ENCODE data around the gene MTM1. TPM values are rescaled to one million over a fixed set of nuclear protein-coding genes. Genes with fewer than 3 reads are reported as not detected.

MTM1 gene
- total RNA-seq, 4 donors from 2014 or later, result 13.5 to 27.2 (median 17.8) TPM

DNA sequence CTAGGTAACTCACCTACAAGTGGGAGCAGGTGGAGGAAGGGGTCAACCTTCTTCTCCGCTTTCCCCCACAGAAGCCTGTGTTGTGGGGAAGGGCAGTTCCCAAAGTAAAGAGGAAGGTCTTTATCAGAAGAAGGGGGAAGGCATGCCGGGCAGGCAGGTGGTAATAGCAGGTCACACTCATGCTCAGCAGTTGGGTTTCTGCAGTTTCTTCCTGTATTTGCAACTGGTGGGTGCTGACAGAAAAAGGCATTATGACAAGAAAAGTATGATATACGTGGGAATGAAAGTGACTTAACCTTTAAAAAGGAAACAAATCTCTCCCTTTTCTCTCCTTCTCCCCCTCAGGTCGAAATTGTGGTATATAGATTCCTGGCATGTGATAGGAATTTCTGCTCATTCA, 128.4 kb downstream of the MTM1 start:
- Histone ChIP-seq H3K4me1 (peaks cover 0 to 4% (median 2%) of the 10 kb centered on the region in 4 donors), H3K27me3 (no peaks in the 10 kb centered on the region), H3K9me3 (no peaks in the 10 kb centered on the region), H3K27ac (no peak overlapping the region), H3K4me3 (no peak overlapping the region), H3K36me3 (no peaks in the 10 kb centered on the region)
- 60 to 79% methylated on average over 4 of the region's 4 CpGs for WGBS, 2 donors
- no peak for DNase-seq (ENCODE audit: low spot score in 2 of 2)
- TF ChIP-seq, protein P1, sequence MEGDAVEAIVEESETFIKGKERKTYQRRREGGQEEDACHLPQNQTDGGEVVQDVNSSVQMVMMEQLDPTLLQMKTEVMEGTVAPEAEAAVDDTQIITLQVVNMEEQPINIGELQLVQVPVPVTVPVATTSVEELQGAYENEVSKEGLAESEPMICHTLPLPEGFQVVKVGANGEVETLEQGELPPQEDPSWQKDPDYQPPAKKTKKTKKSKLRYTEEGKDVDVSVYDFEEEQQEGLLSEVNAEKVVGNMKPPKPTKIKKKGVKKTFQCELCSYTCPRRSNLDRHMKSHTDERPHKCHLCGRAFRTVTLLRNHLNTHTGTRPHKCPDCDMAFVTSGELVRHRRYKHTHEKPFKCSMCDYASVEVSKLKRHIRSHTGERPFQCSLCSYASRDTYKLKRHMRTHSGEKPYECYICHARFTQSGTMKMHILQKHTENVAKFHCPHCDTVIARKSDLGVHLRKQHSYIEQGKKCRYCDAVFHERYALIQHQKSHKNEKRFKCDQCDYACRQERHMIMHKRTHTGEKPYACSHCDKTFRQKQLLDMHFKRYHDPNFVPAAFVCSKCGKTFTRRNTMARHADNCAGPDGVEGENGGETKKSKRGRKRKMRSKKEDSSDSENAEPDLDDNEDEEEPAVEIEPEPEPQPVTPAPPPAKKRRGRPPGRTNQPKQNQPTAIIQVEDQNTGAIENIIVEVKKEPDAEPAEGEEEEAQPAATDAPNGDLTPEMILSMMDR (IDR thresholded peaks at IDR 0.05), result no peak
- TF ChIP-seq POLR2A (IDR thresholded peaks at IDR 0.05) (no peak), EP300 (IDR thresholded peaks at IDR 0.05) (no peak)

DNA sequence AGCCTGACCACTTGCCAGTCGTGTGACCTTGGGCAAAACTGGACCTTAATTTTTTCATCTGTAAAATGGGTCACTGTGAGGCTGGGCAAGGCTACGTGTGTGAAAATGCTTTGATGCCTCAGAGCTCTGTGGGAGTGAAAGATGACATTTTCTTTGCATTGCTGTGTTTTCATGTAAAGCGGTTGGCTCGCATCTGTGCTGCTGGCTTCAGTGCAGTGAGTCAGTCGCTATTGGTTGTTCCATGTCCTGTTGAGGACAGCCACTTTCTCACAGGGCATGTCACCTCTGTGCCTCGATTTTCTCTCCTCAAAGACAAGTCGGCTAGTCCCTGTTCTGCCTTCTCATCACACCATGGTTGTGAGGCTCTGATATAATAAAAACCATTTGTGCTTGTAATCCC, 129.2 kb downstream of the MTM1 start:
- H3K36me3 ChIP-seq, result no peaks in the 10 kb centered on the region
- H3K4me3 ChIP-seq, result no peak overlapping the region
- TF ChIP-seq EP300 (IDR thresholded peaks at IDR 0.05) (no peak), POLR2A (IDR thresholded peaks at IDR 0.05) (no peak)
- TF ChIP-seq, protein P1 (IDR thresholded peaks at IDR 0.05), result no peak
- H3K27me3 ChIP-seq, result no peaks in the 10 kb centered on the region
- peaks cover 0 to 3% (median 0%) of the 10 kb centered on the region in 4 donors for H3K4me1 ChIP-seq
- WGBS, 2 donors, result 79 to 94% methylated on average over 7 of the region's 7 CpGs
- DNase-seq (ENCODE audit: low spot score in 2 of 2), result no peak
- no peak overlapping the region for H3K27ac ChIP-seq
- no peaks in the 10 kb centered on the region for H3K9me3 ChIP-seq

DNA sequence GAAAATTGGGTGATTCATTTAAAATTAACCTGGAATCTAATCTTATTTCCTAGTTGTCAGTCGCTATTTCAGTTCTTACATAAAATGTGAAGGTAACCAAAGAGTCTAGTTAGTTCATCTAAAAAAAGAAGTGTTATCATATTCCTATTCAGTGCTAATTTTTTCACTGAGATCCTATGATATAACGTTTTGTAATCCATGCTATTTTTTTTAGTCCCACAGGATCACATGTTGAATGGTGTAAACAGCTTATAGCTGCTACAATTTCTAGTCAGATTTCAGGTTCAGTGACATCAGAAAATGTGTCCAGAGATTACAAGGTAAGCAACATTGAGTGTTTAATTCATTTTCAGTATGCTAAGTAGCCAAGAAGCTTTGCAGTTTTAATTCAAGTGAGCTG, 130.6 kb downstream of the MTM1 start:
- Histone ChIP-seq H3K4me3 (no peak overlapping the region), H3K36me3 (no peaks in the 10 kb centered on the region), H3K4me1 (peaks cover 0 to 3% (median 0%) of the 10 kb centered on the region in 4 donors), H3K9me3 (no peaks in the 10 kb centered on the region), H3K27ac (no peak overlapping the region), H3K27me3 (no peaks in the 10 kb centered on the region)
- no peak for DNase-seq (ENCODE audit: low spot score in 2 of 2)
- 53 to 55% methylated on average over 2 of the region's 2 CpGs for WGBS, 2 donors
- TF ChIP-seq, protein P1 (IDR thresholded peaks at IDR 0.05), result no peak
- TF ChIP-seq EP300 (IDR thresholded peaks at IDR 0.05), result no peak

DNA sequence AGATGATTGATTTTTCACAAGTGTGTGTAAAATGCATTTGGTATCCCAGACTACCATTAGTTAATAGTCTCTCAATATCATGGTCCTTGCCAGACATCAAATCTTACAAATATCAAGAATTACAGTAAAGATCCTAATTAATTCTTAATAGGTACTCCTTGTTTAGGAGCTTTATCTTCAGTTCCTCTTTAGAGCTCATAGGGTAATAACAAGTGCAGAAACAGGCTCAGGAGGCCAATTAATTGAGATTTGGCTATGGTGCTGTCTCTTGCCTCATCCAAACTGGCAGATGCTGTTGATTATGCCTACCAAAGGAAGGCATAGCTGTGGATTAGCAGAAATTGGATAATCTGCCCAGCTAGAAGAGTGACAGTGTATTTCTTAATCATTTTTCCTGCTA, 131.7 kb downstream of the MTM1 start:
- Histone ChIP-seq H3K27ac (no peak overlapping the region), H3K9me3 (no peaks in the 10 kb centered on the region), H3K4me1 (no peaks in the 10 kb centered on the region), H3K36me3 (no peaks in the 10 kb centered on the region), H3K27me3 (no peaks in the 10 kb centered on the region), H3K4me3 (no peak overlapping the region)
- DNase-seq (ENCODE audit: low spot score in 2 of 2), result no peak
- TF ChIP-seq, protein P1 (IDR thresholded peaks at IDR 0.05), result no peak
- TF ChIP-seq POLR2A (IDR thresholded peaks at IDR 0.05), result no peak

GRCh38 chrX:150701377-150701776, 133.0 kb downstream of the MTM1 start:
- Histone ChIP-seq H3K9me3 (no peaks in the 10 kb centered on the region), H3K4me3 (no peak overlapping the region), H3K4me1 (no peaks in the 10 kb centered on the region), H3K27me3 (no peaks in the 10 kb centered on the region), H3K36me3 (no peaks in the 10 kb centered on the region), H3K27ac (no peak overlapping the region)
- no peak for TF ChIP-seq EP300 (IDR thresholded peaks at IDR 0.05)
- no peak for TF ChIP-seq POLR2A (IDR thresholded peaks at IDR 0.05)
- TF ChIP-seq, protein P1 (IDR thresholded peaks at IDR 0.05), result no peak
- DNase-seq (ENCODE audit: low spot score in 2 of 2), result no peak
- 52 to 90% methylated on average over 1 of the region's 1 CpG for WGBS, 2 donors
